IMR-90 (cell line): ENCODE data around the gene ABCC5. TPM values are rescaled to one million over a fixed set of nuclear protein-coding genes. Genes with fewer than 3 reads are reported as not detected.

ENCODE experiments used
- ATAC-seq: fragments of 200-7000 bp; cut with Tn5 transposase; 2 replicates; pipeline ENCODE4 v1.9.1; 2020; ENCODE audit warnings: low read depth, mild to moderate bottlenecking, moderate library complexity
- BruUV-seq: library from RNA; stranded (reverse); fragments of 400-500 nt; replicated peaks from 2 replicates; lab custom pipeline; 2021; lab: Mats Ljungman, UMichigan
- CTCF ChIA-PET: fragments of 300-600 bp; formaldehyde crosslinking; extraction: SDS; loops from one replicate; lab custom pipeline; 2021; ENCODE audit warnings: antibody characterized with exemption; lab: Yijun Ruan, JAX
- POLR2A ChIA-PET: fragments of 300-600 bp; sonication (Branson Sonifier 250); formaldehyde crosslinking; loops from one replicate; lab custom pipeline; 2022; ENCODE audit warnings: antibody characterized with exemption; ENCODE audit not compliant: unreplicated experiment; lab: Charles Lee
- DNase-seq: peaks from one replicate; pipeline ENCODE4 v3.0.0; 2013
- H2AFZ ChIP-seq: replicated peaks from 2 replicates; pipeline ENCODE3; 2013; ENCODE audit warnings: low read length, mild to moderate bottlenecking; ENCODE audit not compliant: poor library complexity
- H2AK5ac ChIP-seq: 2 replicates; pipeline ENCODE4 v1.6.1; 2013; ENCODE audit warnings: low read depth, low read length, inconsistent platforms
- H2AK9ac ChIP-seq: replicated peaks from 2 replicates; pipeline ENCODE3; 2013; ENCODE audit warnings: mild to moderate bottlenecking, low read depth, low read length, moderate library complexity; ENCODE audit not compliant: poor library complexity
- H2BK120ac ChIP-seq: 2 replicates; pipeline ENCODE4 v1.6.1; 2013; ENCODE audit warnings: low read depth, low read length, inconsistent platforms
- H2BK15ac ChIP-seq: 3 replicates; pipeline ENCODE4 v1.6.1; 2013; ENCODE audit warnings: low read depth, low read length, inconsistent platforms
- H2BK20ac ChIP-seq: 2 replicates; pipeline ENCODE4 v1.6.1; 2013; ENCODE audit warnings: low read depth, mild to moderate bottlenecking, inconsistent platforms, low read length, moderate library complexity
- H2BK5ac ChIP-seq: 2 replicates; pipeline ENCODE4 v1.6.1; 2013; ENCODE audit warnings: mild to moderate bottlenecking, low read depth, low read length, inconsistent platforms; ENCODE audit not compliant: poor library complexity, severe bottlenecking
- H3K14ac ChIP-seq: replicated peaks from 2 replicates; pipeline ENCODE4 v1.6.1; 2013; ENCODE audit warnings: low read depth, low read length, inconsistent platforms
- H3K18ac ChIP-seq: 2 replicates; pipeline ENCODE4 v1.6.1; 2013; ENCODE audit warnings: low read depth, low read length, control low read depth
- H3K23ac ChIP-seq: 2 replicates; pipeline ENCODE4 v1.6.1; 2013; ENCODE audit warnings: low read depth, low read length, inconsistent platforms
- H3K27ac ChIP-seq: 2 replicates; pipeline ENCODE4 v1.5.1; 2013; ENCODE audit warnings: mild to moderate bottlenecking, control low read depth, low read length; ENCODE audit not compliant: insufficient read depth
- H3K27me3 ChIP-seq: 2 replicates; pipeline ENCODE4 v1.6.1; 2013; ENCODE audit warnings: low read length; ENCODE audit not compliant: control insufficient read depth, insufficient read depth
- H3K36me3 ChIP-seq: 2 replicates; pipeline ENCODE4 v1.6.1; 2013; ENCODE audit warnings: low read length, mixed read lengths; ENCODE audit not compliant: control insufficient read depth, insufficient read depth
- H3K4ac ChIP-seq: 2 replicates; pipeline ENCODE4 v1.6.1; 2013; ENCODE audit warnings: low read depth, low read length, inconsistent platforms
- H3K4me1 ChIP-seq: 2 replicates; pipeline ENCODE4 v1.6.1; 2013; ENCODE audit warnings: low read length, mixed read lengths; ENCODE audit not compliant: control insufficient read depth, insufficient read depth
- H3K4me2 ChIP-seq: 2 replicates; pipeline ENCODE4 v1.6.1; 2013; ENCODE audit warnings: low read depth, mild to moderate bottlenecking, control low read depth, low read length, moderate library complexity
- H3K4me3 ChIP-seq: 2 replicates; pipeline ENCODE4 v1.5.1; 2013; ENCODE audit warnings: low read depth, mild to moderate bottlenecking, control low read depth, low read length, moderate library complexity; ENCODE audit not compliant: insufficient read depth
- H3K56ac ChIP-seq: 2 replicates; pipeline ENCODE4 v1.6.1; 2013; ENCODE audit warnings: low read length, inconsistent platforms; ENCODE audit not compliant: insufficient read depth; ENCODE audit errors: extremely low read depth
- H3K79me1 ChIP-seq, 2 experiments: 2 replicates each; pipeline ENCODE4 v1.6.1; 2013; ENCODE audit warnings: low read length in 2 of 2, inconsistent platforms in 1 of 2, low read depth in 1 of 2
- H3K9ac ChIP-seq: 2 replicates; pipeline ENCODE4 v1.6.1; 2013; ENCODE audit warnings: low read depth, low read length, control low read depth
- H3K9me1 ChIP-seq: 2 replicates; pipeline ENCODE4 v1.6.1; 2013; ENCODE audit warnings: low read length, inconsistent platforms; ENCODE audit not compliant: insufficient read depth
- H3K9me3 ChIP-seq: 2 replicates; pipeline ENCODE4 v1.6.1; 2013; ENCODE audit warnings: low read length; ENCODE audit not compliant: control insufficient read depth, insufficient read depth
- H4K20me1 ChIP-seq: 2 replicates; pipeline ENCODE4 v1.6.1; 2013; ENCODE audit warnings: low read length, inconsistent platforms; ENCODE audit not compliant: insufficient read depth
- H4K5ac ChIP-seq: 2 replicates; pipeline ENCODE4 v1.6.1; 2013; ENCODE audit warnings: mild to moderate bottlenecking, low read depth, low read length, control low read depth
- H4K8ac ChIP-seq, 2 experiments: 2 replicates each; pipeline ENCODE4 v1.6.1; 2013; ENCODE audit warnings: low read depth in 2 of 2, low read length in 2 of 2, control low read depth in 1 of 2, inconsistent platforms in 1 of 2
- H4K91ac ChIP-seq: 2 replicates; pipeline ENCODE4 v1.6.1; 2013; ENCODE audit warnings: low read depth, low read length, inconsistent platforms; ENCODE audit not compliant: insufficient read depth
- CHD1 ChIP-seq: IDR thresholded peaks from 2 replicates; pipeline ENCODE4 v1.6.1; 2012; ENCODE audit warnings: low read depth, low read length, improper control_type of control experiment
- FOS ChIP-seq: fragments of 150-350 bp; IDR thresholded peaks from 2 replicates; pipeline ENCODE4 v1.6.1; 2016; ENCODE audit warnings: low read depth, low read length
- MAZ ChIP-seq: IDR thresholded peaks from 2 replicates; pipeline ENCODE4 v1.6.1; 2012; ENCODE audit warnings: low read depth, mild to moderate bottlenecking, low read length, improper control_type of control experiment, moderate library complexity, borderline replicate concordance
- POLR2A ChIP-seq: IDR thresholded peaks from 2 replicates; pipeline ENCODE4 v1.6.1; 2012; ENCODE audit warnings: mild to moderate bottlenecking, low read depth, low read length
- SMC3 ChIP-seq: fragments of 150-350 bp; IDR thresholded peaks from 2 replicates; pipeline ENCODE4 v1.6.1; 2016; ENCODE audit warnings: low read depth, mild to moderate bottlenecking, antibody characterized with exemption, low read length, moderate library complexity
- WGBS, 2 experiments: methylation state at CpG; one replicate each; pipeline versions ENCODE4 v1.1.5 to v1.1.7; 2013; ENCODE audit warnings: missing lambda C conversion rate in 2 of 2; ENCODE audit not compliant: insufficient read length in 1 of 2; ENCODE audit errors: extremely low coverage in 2 of 2; 5-methylcytosine and 5-hydroxymethylcytosine counted together
- dilution Hi-C: fragments of 300-500 bp; cut with HindIII; formaldehyde crosslinking; loops from one replicate; pipeline ENCODE4 v1.14.3; 2018; ENCODE audit warnings: low sequenced_read_pairs; ENCODE audit not compliant: unreplicated experiment
- in situ Hi-C: fragments of 300-500 bp; cut with MboI; formaldehyde crosslinking; loops from 3 replicates; pipeline ENCODE4 v1.14.3; 2019; ENCODE audit warnings: low sequenced_read_pairs, inconsistent platforms, mixed read lengths
- intact Hi-C: fragments of 100-400 bp; cut with micrococcal nuclease; formaldehyde crosslinking; loops from 2 replicates; pipeline ENCODE4 v1.10.0; 2022
- polyA plus RNA-seq, 3 experiments: library from polyadenylated mRNA; depleted of rRNA; stranded (reverse); fragments of >200 nt; gene quantifications; 2 replicates each; pipeline ENCODE4 v1.2.3, GENCODE V29; 2012; ENCODE audit warnings: low replicate concordance in 1 of 3
- total RNA-seq: library from RNA; depleted of rRNA; stranded (reverse); fragments of >200 nt; gene quantifications from 2 replicates; pipeline ENCODE4 v1.2.3, GENCODE V29; 2012

ABCC5 gene
- total and polyA plus RNA-seq, 2 of the 4 experiments (the other 2 are of a cell fraction), result 8.4 to 17.7 TPM

DNA sequence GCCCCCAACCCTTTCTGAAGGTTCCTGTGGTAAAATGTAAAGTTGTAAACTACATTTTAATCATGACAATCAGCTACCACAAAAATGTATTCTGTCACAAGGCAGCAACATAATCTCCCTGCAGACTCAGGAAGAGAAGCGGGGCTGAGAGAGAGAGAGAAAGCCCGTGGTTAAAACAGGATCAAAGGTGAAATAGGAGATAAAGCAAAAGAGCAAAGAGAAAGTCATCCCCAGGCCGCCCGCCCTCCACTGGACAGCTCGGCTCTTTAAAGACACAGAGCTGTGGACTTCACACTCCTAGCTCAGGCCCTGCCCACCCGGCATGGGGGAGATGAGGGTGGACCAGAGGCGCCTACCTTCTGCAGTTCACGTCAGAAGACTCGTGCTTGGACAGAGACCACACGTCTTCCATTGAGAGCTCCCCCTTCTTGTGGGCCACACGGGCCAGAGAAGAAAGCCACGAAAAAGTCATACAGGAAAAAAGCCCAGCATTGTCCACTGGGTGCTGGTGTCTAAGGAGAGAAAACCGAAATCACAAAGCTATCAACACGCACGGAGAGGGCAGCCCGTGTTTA, 29.4 kb downstream of the ABCC5 start (continued):
- no peak for TF ChIP-seq SMC3
- TF ChIP-seq MAZ, result peak; percentile 22; the same call in 1 of the 2 replicates

DNA sequence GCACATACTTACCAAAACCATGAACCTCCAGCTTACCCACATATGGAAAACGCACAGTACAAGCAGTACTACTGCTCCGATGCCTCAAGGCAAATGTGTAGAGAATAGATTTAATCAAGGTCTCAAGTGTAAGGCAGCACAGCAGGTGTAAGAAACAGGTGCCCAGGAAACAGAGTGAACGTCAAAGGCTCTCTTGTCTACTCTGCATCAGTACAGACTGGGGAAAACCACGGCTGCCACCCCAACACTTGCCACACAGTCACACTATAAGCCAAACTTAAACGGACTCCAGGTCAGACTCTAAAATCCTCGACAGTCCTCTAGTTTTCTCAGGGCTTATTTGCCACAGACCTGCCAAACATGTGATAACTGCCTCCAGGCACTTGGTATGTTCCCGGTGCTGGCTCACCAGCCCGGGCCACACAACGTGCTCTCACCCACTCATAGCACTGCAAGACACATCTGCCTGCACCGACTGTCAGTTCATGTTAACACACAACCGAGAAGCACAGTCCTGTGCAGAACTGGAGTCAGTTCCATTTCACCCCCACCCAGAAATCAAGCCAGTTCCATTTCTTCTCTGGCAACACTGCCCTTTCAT, 30.6 kb downstream of the ABCC5 start:
- H3K14ac ChIP-seq, result peak overlapping the region; percentile 11
- no peak for ATAC-seq
- H3K4me3 ChIP-seq, result no peak overlapping the region
- WGBS, 2 experiments, result 84% methylated on average over 8 of the region's 11 CpGs; no CpG with 5 or more reads in 1 of the 2 experiments
- 0 out of 2 replicates have a peak overlapping the region, but pooled peaks have one; percentile 15 for H2AK5ac ChIP-seq
- H3K9me1 ChIP-seq, result peaks cover 16% of the 10 kb centered on the region
- peaks cover 8% of the 10 kb centered on the region; the same call in 1 of the 2 replicates for H4K20me1 ChIP-seq
- no peak overlapping the region; the same call in 1 of the 2 replicates for H3K18ac ChIP-seq
- no peak overlapping the region for H4K91ac ChIP-seq
- peak overlapping the region; percentile 69 for H2BK120ac ChIP-seq
- no peak for TF ChIP-seq POLR2A
- TF ChIP-seq CHD1, result no peak
- TF ChIP-seq MAZ, result no peak
- no peak for TF ChIP-seq FOS
- DNase-seq, result no peak
- peak overlapping the region; percentile 27 for H2BK20ac ChIP-seq
- H2BK15ac ChIP-seq, result peak overlapping the region; percentile 65; the same call in 1 of the 3 replicates
- H3K23ac ChIP-seq, result peak overlapping the region; percentile 16; the same call in 1 of the 2 replicates
- no TSS peak for BruUV-seq
- no peak overlapping the region for H3K4me2 ChIP-seq
- no peaks in the 10 kb centered on the region for H3K27me3 ChIP-seq
- H3K4ac ChIP-seq, result peak overlapping the region; percentile 34
- H3K9me3 ChIP-seq, result no peaks in the 10 kb centered on the region
- no peak overlapping the region for H3K9ac ChIP-seq
- peak overlapping the region; percentile 9; the same call in 1 of the 2 replicates for H3K27ac ChIP-seq
- peak overlapping the region; percentile 73 for H2AK9ac ChIP-seq
- intact Hi-C loops, result no loop called here
- CTCF ChIA-PET, result no interaction called here
- H4K5ac ChIP-seq, result peak overlapping the region; percentile 39
- H2AFZ ChIP-seq, result no peak overlapping the region
- H3K4me1 ChIP-seq, result peaks cover 16% of the 10 kb centered on the region
- H3K79me1 ChIP-seq, result peaks cover 0 to 9% of the 10 kb centered on the region in 2 experiments; a peak in 2 of 4 replicates
- H3K36me3 ChIP-seq, result peaks cover 24% of the 10 kb centered on the region
- H3K56ac ChIP-seq, result no peak overlapping the region
- peak overlapping the region in 1 of 2 experiments; percentile 9; a peak in 1 of 4 replicates for H4K8ac ChIP-seq
- in situ Hi-C loops, result no loop called here
- dilution Hi-C loops, result no loop called here
- POLR2A ChIA-PET, result no interaction called here
- no peak overlapping the region for H2BK5ac ChIP-seq
